CD4-positive, CD25-positive, alpha-beta regulatory T cell (primary cell): ENCODE measurements around the gene DIAPH1. TPM values are rescaled to one million over a fixed set of nuclear protein-coding genes. Genes with fewer than 3 reads are reported as not detected.

Experiments used
- ATAC-seq, 2 donors: fragments of 150-1000 bp; cut with Tn5 transposase; one replicate each; pipeline ENCODE4 v1.10.0; 2021; ENCODE audit warnings: low read depth in 2 of 2, moderate number of reproducible peaks in 2 of 2, moderate library complexity in 1 of 2
- DNase-seq, 3 donors: peaks; one replicate each; pipeline versions ENCODE4 v3.0.0 to v3.0.0-alpha.2; 2012 to 2022; ENCODE audit warnings: mixed read lengths in 1 of 3
- H3K27ac ChIP-seq: one replicate; pipeline ENCODE4 v1.7.0; 2013; ENCODE audit warnings: mild to moderate bottlenecking, low read length; ENCODE audit not compliant: insufficient read depth, poor library complexity, severe bottlenecking
- H3K27me3 ChIP-seq: one replicate; pipeline ENCODE4 v1.7.0; 2013; ENCODE audit warnings: low read length; ENCODE audit not compliant: control insufficient read depth, insufficient read depth
- H3K36me3 ChIP-seq: one replicate; pipeline ENCODE4 v1.7.0; 2013; ENCODE audit warnings: mild to moderate bottlenecking, low read length, moderate library complexity; ENCODE audit not compliant: control insufficient read depth, insufficient read depth
- H3K4me1 ChIP-seq: 2 replicates; pipeline ENCODE4 v1.7.0; 2013; ENCODE audit warnings: mild to moderate bottlenecking, low read length; ENCODE audit not compliant: insufficient read depth, control insufficient read depth, poor library complexity, severe bottlenecking
- H3K4me3 ChIP-seq: one replicate; pipeline ENCODE4 v1.7.0; 2013; ENCODE audit warnings: low read depth, mild to moderate bottlenecking, low read length, moderate library complexity
- H3K9me3 ChIP-seq, 2 experiments: 1 replicate in 1 of 2; 2 replicates in 1 of 2; pipeline ENCODE4 v1.7.0; 2013; ENCODE audit warnings: low read length in 2 of 2, mild to moderate bottlenecking in 1 of 2, moderate library complexity in 1 of 2; ENCODE audit not compliant: control insufficient read depth in 2 of 2
- H3K27ac Mint-ChIP-seq, 3 donors: one replicate each; pipeline ENCODE4 v1.8.0; 2020 to 2022; ENCODE audit warnings: mild to moderate bottlenecking in 3 of 3, mixed read lengths in 3 of 3, moderate library complexity in 2 of 3
- H3K27me3 Mint-ChIP-seq: one replicate; pipeline ENCODE4 v1.8.0; 2022; ENCODE audit warnings: mild to moderate bottlenecking, mixed read lengths
- H3K36me3 Mint-ChIP-seq: one replicate; pipeline ENCODE4 v1.8.0; 2020; ENCODE audit warnings: mixed read lengths
- H3K4me1 Mint-ChIP-seq, 4 donors: one replicate each; pipeline ENCODE4 v1.8.0; 2020 to 2022; ENCODE audit warnings: mixed read lengths in 4 of 4, mild to moderate bottlenecking in 1 of 4
- H3K4me3 Mint-ChIP-seq, 4 donors: one replicate each; pipeline ENCODE4 v1.8.0; 2020 to 2022; ENCODE audit warnings: mild to moderate bottlenecking in 4 of 4, mixed read lengths in 4 of 4, moderate library complexity in 3 of 4
- H3K9me3 Mint-ChIP-seq, 7 donors: one replicate each; pipeline ENCODE4 v1.8.0; 2020 to 2022; ENCODE audit warnings: mixed read lengths in 7 of 7, mild to moderate bottlenecking in 3 of 7, moderate library complexity in 2 of 7
- polyA plus RNA-seq, 4 donors: library from polyadenylated mRNA; unstranded; fragments of 300-500 nt; fragmentation: Illumina TruSeq; gene quantifications; one replicate each; pipeline ENCODE4 v1.2.3, GENCODE V29; 2021
- total RNA-seq: library from RNA; stranded (reverse); gene quantifications from one replicate; pipeline ENCODE4 v1.2.3, GENCODE V29; 2022

DIAPH1 gene
- total and polyA plus RNA-seq, 5 donors from 2014 or later: 86.1 to 287 (median 91.3) TPM

- H3K4me3 ChIP-seq: no peak overlapping the region
- no peaks in the 10 kb centered on the region for H3K9me3 ChIP-seq
- Mint-ChIP-seq H3K9me3 (no peaks in the 10 kb centered on the region), H3K27me3 (no peaks in the 10 kb centered on the region), H3K27ac (peak overlapping the region; percentile 17 to 74 (median 59)), H3K4me1 (peaks cover 23 to 50% (median 44%) of the 10 kb centered on the region in 4 donors), H3K4me3 (peak overlapping the region in 1 of 4 donors; percentile 0), H3K36me3 (peaks cover 32% of the 10 kb centered on the region)
- ATAC-seq (peak; percentile 71), DNase-seq (peak; percentile 52 to 78 (median 75))
- peaks cover 6% of the 10 kb centered on the region for H3K4me1 ChIP-seq
- H3K36me3 ChIP-seq: peaks cover 68% of the 10 kb centered on the region
- H3K27ac ChIP-seq: peak overlapping the region; percentile 62
- no peaks in the 10 kb centered on the region for H3K27me3 ChIP-seq
Observed at GRCh38 chr5:141557681-141558136, 61.1 kb downstream of the DIAPH1 start.

- Mint-ChIP-seq H3K4me1 (peaks cover 16 to 50% (median 36%) of the 10 kb centered on the region in 4 donors), H3K27ac (no peak overlapping the region), H3K36me3 (peaks cover 48% of the 10 kb centered on the region), H3K4me3 (no peak overlapping the region), H3K9me3 (peaks cover 0 to 17% (median 5%) of the 10 kb centered on the region in 7 donors), H3K27me3 (no peaks in the 10 kb centered on the region)
- no peak overlapping the region for H3K27ac ChIP-seq
- peaks cover 57% of the 10 kb centered on the region for H3K36me3 ChIP-seq
- no peaks in the 10 kb centered on the region for H3K27me3 ChIP-seq
- no peaks in the 10 kb centered on the region for H3K4me1 ChIP-seq
- no peak overlapping the region for H3K4me3 ChIP-seq
- DNase-seq (no peak), ATAC-seq (no peak)
- peaks cover 8 to 17% of the 10 kb centered on the region in 2 experiments for H3K9me3 ChIP-seq
Observed at GRCh38 chr5:141547921-141548320, 70.9 kb downstream of the DIAPH1 start.

GRCh38 chr5:141547488-141547887, 71.3 kb downstream of the DIAPH1 start:
- DNase-seq (peak in 1 of 3 donors; percentile 11), ATAC-seq (no peak)
- peaks cover 55% of the 10 kb centered on the region for H3K36me3 ChIP-seq
- peaks cover 20 to 50% (median 34%) of the 10 kb centered on the region in 4 donors for H3K4me1 Mint-ChIP-seq
- no peak overlapping the region for H3K4me3 ChIP-seq
- H3K27me3 ChIP-seq: no peaks in the 10 kb centered on the region
- H3K27ac ChIP-seq: no peak overlapping the region
- no peaks in the 10 kb centered on the region for H3K4me1 ChIP-seq
- H3K27me3 Mint-ChIP-seq: no peaks in the 10 kb centered on the region
- H3K9me3 Mint-ChIP-seq: peaks cover 0 to 17% (median 5%) of the 10 kb centered on the region in 7 donors
- peaks cover 50% of the 10 kb centered on the region for H3K36me3 Mint-ChIP-seq
- H3K4me3 Mint-ChIP-seq: peak overlapping the region in 1 of 4 donors; percentile 14
- H3K27ac Mint-ChIP-seq: peak overlapping the region in 1 of 3 donors; percentile 61
- peaks cover 8 to 17% of the 10 kb centered on the region in 2 experiments for H3K9me3 ChIP-seq

GRCh38 chr5:141543053-141543452, 75.7 kb downstream of the DIAPH1 start:
- peaks cover 6 to 12% of the 10 kb centered on the region in 2 experiments for H3K9me3 ChIP-seq
- peaks cover 50% of the 10 kb centered on the region for H3K36me3 ChIP-seq
- Mint-ChIP-seq H3K4me3 (no peak overlapping the region), H3K27me3 (no peaks in the 10 kb centered on the region), H3K36me3 (peaks cover 41% of the 10 kb centered on the region), H3K4me1 (peaks cover 8 to 25% (median 17%) of the 10 kb centered on the region in 4 donors), H3K27ac (peak overlapping the region in 1 of 3 donors; percentile 66), H3K9me3 (peaks cover 0 to 13% (median 3%) of the 10 kb centered on the region in 7 donors)
- no peak for ATAC-seq
- H3K27ac ChIP-seq: no peak overlapping the region
- no peak overlapping the region for H3K4me3 ChIP-seq
- DNase-seq: no peak
- H3K4me1 ChIP-seq: no peaks in the 10 kb centered on the region
- H3K27me3 ChIP-seq: no peaks in the 10 kb centered on the region

- no peaks in the 10 kb centered on the region for H3K9me3 ChIP-seq
- peak overlapping the region in 2 of 3 donors; percentile 22 to 36 for H3K27ac Mint-ChIP-seq
- no peak overlapping the region for H3K27ac ChIP-seq
- H3K9me3 Mint-ChIP-seq: no peaks in the 10 kb centered on the region
- H3K36me3 Mint-ChIP-seq: peaks cover 25% of the 10 kb centered on the region
- no peaks in the 10 kb centered on the region for H3K27me3 Mint-ChIP-seq
- H3K27me3 ChIP-seq: no peaks in the 10 kb centered on the region
- ATAC-seq: no peak
- peaks cover 4 to 22% (median 11%) of the 10 kb centered on the region in 4 donors for H3K4me1 Mint-ChIP-seq
- no peak overlapping the region for H3K4me3 Mint-ChIP-seq
- H3K36me3 ChIP-seq: peaks cover 62% of the 10 kb centered on the region
- DNase-seq: no peak
- no peaks in the 10 kb centered on the region for H3K4me1 ChIP-seq
- H3K4me3 ChIP-seq: no peak overlapping the region
Observed at GRCh38 chr5:141534492-141535213, 84.1 kb downstream of the DIAPH1 start.

GRCh38 chr5:141533897-141534296, 84.9 kb downstream of the DIAPH1 start:
- Histone ChIP-seq H3K36me3 (peaks cover 66% of the 10 kb centered on the region), H3K27ac (no peak overlapping the region), H3K27me3 (no peaks in the 10 kb centered on the region), H3K4me1 (no peaks in the 10 kb centered on the region), H3K4me3 (no peak overlapping the region), H3K9me3 (no peaks in the 10 kb centered on the region)
- Mint-ChIP-seq H3K27me3 (no peaks in the 10 kb centered on the region), H3K4me1 (peaks cover 0 to 22% (median 11%) of the 10 kb centered on the region in 4 donors), H3K36me3 (peaks cover 29% of the 10 kb centered on the region), H3K27ac (peak overlapping the region in 1 of 3 donors; percentile 36), H3K9me3 (no peaks in the 10 kb centered on the region), H3K4me3 (no peak overlapping the region)
- DNase-seq (no peak), ATAC-seq (no peak)

- Mint-ChIP-seq H3K4me1 (peaks cover 2 to 22% (median 13%) of the 10 kb centered on the region in 4 donors), H3K27ac (no peak overlapping the region), H3K27me3 (no peaks in the 10 kb centered on the region), H3K36me3 (peaks cover 41% of the 10 kb centered on the region), H3K9me3 (no peaks in the 10 kb centered on the region), H3K4me3 (no peak overlapping the region)
- no peak overlapping the region for H3K4me3 ChIP-seq
- no peaks in the 10 kb centered on the region for H3K27me3 ChIP-seq
- no peak overlapping the region for H3K27ac ChIP-seq
- H3K36me3 ChIP-seq: peaks cover 76% of the 10 kb centered on the region
- ATAC-seq (no peak), DNase-seq (no peak)
- no peaks in the 10 kb centered on the region for H3K9me3 ChIP-seq
- no peaks in the 10 kb centered on the region for H3K4me1 ChIP-seq
Observed at GRCh38 chr5:141532726-141533125, 86.1 kb downstream of the DIAPH1 start.
